Fibroblast of lung (primary cell): ENCODE measurements around the gene ZNF189.

Experiments used
- CTCF ChIP-seq, 2 donors: IDR thresholded peaks in 1 of 2; conservative IDR thresholded peaks in 1 of 2; 1 replicate in 1 of 2; 2 replicates in 1 of 2; pipeline ENCODE4 v1.5.1; 2011 to 2012; ENCODE audit warnings: low read length in 2 of 2, control low read depth in 1 of 2, inconsistent platforms in 1 of 2, low read depth in 1 of 2, mild to moderate bottlenecking in 1 of 2
- EZH2 ChIP-seq: IDR thresholded peaks from 2 replicates; pipeline ENCODE4 v1.5.1; 2012; ENCODE audit warnings: low read length, control low read depth, mild to moderate bottlenecking; ENCODE audit errors: missing control alignments

- TF ChIP-seq CTCF (conservative IDR thresholded peaks at IDR 0.05 in 1 of 2, IDR thresholded peaks at IDR 0.05 in 1 of 2; ENCODE audit: low read depth in 1 of 2, low read length in 2 of 2) = no peak
- no peak for TF ChIP-seq EZH2
These were observed 34.1 kb downstream of the ZNF189 start for GRCh38 chr9:101432740-101433139.
